Activated CD4-positive, alpha-beta T cell treated with anti-CD3 and anti-CD28 coated beads for 36 hours (primary cell): Measurements from ENCODE around the gene SYT14. TPM values are rescaled to one million over a fixed set of nuclear protein-coding genes. Genes with fewer than 3 reads are reported as not detected.

Experiments
- ATAC-seq: fragments of 200-7000 bp; cut with Tn5 transposase; one replicate; pipeline ENCODE4 v1.10.0; 2021; ENCODE audit warnings: mild to moderate bottlenecking, moderate library complexity
- CTCF ChIA-PET: fragments of 350-600 bp; sonication (Branson Sonifier 250); formaldehyde crosslinking; loops from one replicate; lab custom pipeline; 2021; ENCODE audit warnings: antibody characterized with exemption; lab: Charles Lee
- POLR2A ChIA-PET: fragments of 350-600 bp; sonication (Branson Sonifier 250); formaldehyde crosslinking; loops from one replicate; lab custom pipeline; 2021; ENCODE audit warnings: antibody characterized with exemption, inconsistent platforms; lab: Charles Lee
- DNase-seq: peaks from one replicate; pipeline ENCODE4 v3.0.0-alpha.2; 2020
- H3K27ac Mint-ChIP-seq: one replicate; pipeline ENCODE4 v1.8.0; 2021; ENCODE audit warnings: mixed read lengths
- H3K27me3 Mint-ChIP-seq: one replicate; pipeline ENCODE4 v1.8.0; 2021; ENCODE audit warnings: mixed read lengths
- H3K36me3 Mint-ChIP-seq: one replicate; pipeline ENCODE4 v1.8.0; 2021; ENCODE audit warnings: low read depth, mixed read lengths
- H3K4me1 Mint-ChIP-seq: one replicate; pipeline ENCODE4 v1.8.0; 2021; ENCODE audit warnings: mixed read lengths
- H3K4me3 Mint-ChIP-seq: one replicate; pipeline ENCODE4 v1.8.0; 2021; ENCODE audit warnings: mild to moderate bottlenecking, moderate library complexity, mixed read lengths
- H3K9me3 Mint-ChIP-seq: one replicate; pipeline ENCODE4 v1.8.0; 2021; ENCODE audit warnings: low read depth, mixed read lengths
- intact Hi-C, 2 experiments: fragments of 100-400 bp; cut with DNase I in 1 of 2; cut with micrococcal nuclease in 1 of 2; formaldehyde crosslinking; loops; one replicate each; pipeline versions ENCODE4 v1.14.2 to v1.15.1; 2022 to 2024; cut with DNase I, micrococcal nuclease
- total RNA-seq, 2 experiments: library from RNA; stranded (reverse); gene quantifications; one replicate each; pipeline ENCODE4 v1.2.3, GENCODE V29; 2021

Gene SYT14
- total RNA-seq, 2 experiments from 2014 or later: not detected

GRCh38 chr1:210207597-210208450, 269.8 kb downstream of the SYT14 start:
- ATAC-seq: no peak
- no peaks in the 10 kb centered on the region for H3K9me3 Mint-ChIP-seq

GRCh38 chr1:210213335-210213734, 275.3 kb downstream of the SYT14 start:
- H3K27me3 Mint-ChIP-seq: peaks cover 20% of the 10 kb centered on the region
- H3K4me1 Mint-ChIP-seq: no peaks in the 10 kb centered on the region
- POLR2A ChIA-PET: no interaction called here
- no peaks in the 10 kb centered on the region for H3K36me3 Mint-ChIP-seq
- no peaks in the 10 kb centered on the region for H3K9me3 Mint-ChIP-seq
- intact Hi-C loops: no loop called here
- CTCF ChIA-PET: interaction anchor here (1.2 kb wide), 1 partner anchor 11 kb away, joined by 6 read pairs; no protein-coding TSS in a partner anchor
- H3K4me3 Mint-ChIP-seq: no peak overlapping the region
- H3K27ac Mint-ChIP-seq: no peak overlapping the region
- ATAC-seq: no peak
- DNase-seq: no peak

More at GRCh38 chr1:210207597-210208450, 269.8 kb downstream of the SYT14 start:
- Mint-ChIP-seq H3K4me3 (no peak overlapping the region), H3K27ac (no peak overlapping the region), H3K4me1 (no peaks in the 10 kb centered on the region), H3K36me3 (no peaks in the 10 kb centered on the region), H3K27me3 (peaks cover 13% of the 10 kb centered on the region)
- no peak for DNase-seq
- ChIA-PET POLR2A (no interaction called here), CTCF (no interaction called here)
- intact Hi-C loops: no loop called here

- intact Hi-C loops: no loop called here
- POLR2A ChIA-PET: interaction anchor here (0.5 kb wide), 1 partner anchor 11 kb away, joined by 12 read pairs; no protein-coding TSS in a partner anchor
- no peak overlapping the region for H3K27ac Mint-ChIP-seq
- ATAC-seq (no peak), DNase-seq (no peak)
- no peaks in the 10 kb centered on the region for H3K4me1 Mint-ChIP-seq
- H3K36me3 Mint-ChIP-seq: no peaks in the 10 kb centered on the region
- peaks cover 22% of the 10 kb centered on the region for H3K27me3 Mint-ChIP-seq
- no peak overlapping the region for H3K4me3 Mint-ChIP-seq
- CTCF ChIA-PET: no interaction called here
- no peaks in the 10 kb centered on the region for H3K9me3 Mint-ChIP-seq
Measured at GRCh38 chr1:210214573-210215409, 276.8 kb downstream of the SYT14 start.

GRCh38 chr1:210217482-210217881, 279.5 kb downstream of the SYT14 start:
- ATAC-seq (no peak), DNase-seq (no peak)
- Mint-ChIP-seq H3K9me3 (no peaks in the 10 kb centered on the region), H3K36me3 (no peaks in the 10 kb centered on the region), H3K4me1 (no peaks in the 10 kb centered on the region), H3K4me3 (no peak overlapping the region), H3K27ac (no peak overlapping the region), H3K27me3 (peaks cover 29% of the 10 kb centered on the region)
- intact Hi-C loops: no loop called here
- ChIA-PET POLR2A (no interaction called here), CTCF (interaction anchor here (0.8 kb wide), 1 partner anchor 185 kb away, joined by 3 read pairs; no protein-coding TSS in a partner anchor)

GRCh38 chr1:210218047-210218446, 280.0 kb downstream of the SYT14 start:
- H3K27ac Mint-ChIP-seq: no peak overlapping the region
- H3K4me1 Mint-ChIP-seq: no peaks in the 10 kb centered on the region
- H3K27me3 Mint-ChIP-seq: peaks cover 30% of the 10 kb centered on the region
- ATAC-seq (no peak), DNase-seq (no peak)
- H3K9me3 Mint-ChIP-seq: no peaks in the 10 kb centered on the region
- intact Hi-C loops: no loop called here
- ChIA-PET POLR2A (no interaction called here), CTCF (interaction anchor here (0.8 kb wide), 1 partner anchor 185 kb away, joined by 3 read pairs; no protein-coding TSS in a partner anchor)
- no peak overlapping the region for H3K4me3 Mint-ChIP-seq
- no peaks in the 10 kb centered on the region for H3K36me3 Mint-ChIP-seq

Other genes starting within 250 kb of the SYT14 start
- 1 to 10 TPM; 4.5 to 5.7 TPM for gene HSD11B1, start 233.4 kb upstream of the SYT14 start, total RNA-seq
- 100 to 1,000 TPM; 136 to 138 TPM for gene TRAF3IP3, start 182.2 kb upstream of the SYT14 start, total RNA-seq
- gene C1orf74, start 153.7 kb upstream of the SYT14 start, total RNA-seq: 1 to 10 TPM; 3.7 to 4.3 TPM
- gene IRF6, start 132.1 kb upstream of the SYT14 start, total RNA-seq: under 1 TPM; 0.11 to 0.14 TPM
- gene UTP25, start 110.2 kb upstream of the SYT14 start, total RNA-seq: 10 to 100 TPM in 1 of 2 experiments, 1 to 10 TPM in 1; 9.4 to 10.4 TPM